SK-N-SH treated with all-trans-retinoic acid at 6 μM for 48 hours (cell line): ENCODE results near the gene LAMA2.

Source experiments
- ATAC-seq: fragments of 200-7000 bp; cut with Tn5 transposase; 3 replicates; pipeline ENCODE4 v1.9.1; 2020; ENCODE audit warnings: mild to moderate bottlenecking, moderate library complexity
- ARNTL ChIP-seq: fragments of 450-650 bp; formaldehyde crosslinking; IDR thresholded peaks from 2 replicates; pipeline ENCODE4 v1.5.0; 2020; ENCODE audit warnings: low read depth, mild to moderate bottlenecking, moderate library complexity, borderline replicate concordance
- BACH2 ChIP-seq: fragments of 250-450 bp; sonication (Bioruptor Pico); IDR thresholded peaks from 2 replicates; pipeline ENCODE4 v1.9.0; 2021; ENCODE audit warnings: mild to moderate bottlenecking, borderline replicate concordance
- CREB5 ChIP-seq: fragments of 250-450 bp; sonication (Bioruptor Pico); IDR thresholded peaks from 2 replicates; pipeline ENCODE4 v1.5.1; 2020; ENCODE audit warnings: low read depth, mild to moderate bottlenecking, moderate library complexity
- CSDC2 ChIP-seq: fragments of 250-450 bp; sonication (Bioruptor Pico); IDR thresholded peaks from 2 replicates; pipeline ENCODE4 v1.5.0; 2020; ENCODE audit warnings: mild to moderate bottlenecking, moderate library complexity
- ESRRG ChIP-seq: fragments of 250-450 bp; sonication (Bioruptor Pico); IDR thresholded peaks from 2 replicates; pipeline ENCODE4 v1.6.1; 2021; ENCODE audit warnings: mild to moderate bottlenecking
- GLIS3 ChIP-seq: fragments of 250-450 bp; sonication (Bioruptor Pico); IDR thresholded peaks from 2 replicates; pipeline ENCODE4 v1.5.0; 2020; ENCODE audit warnings: mild to moderate bottlenecking, moderate library complexity
- ISL1 ChIP-seq: fragments of 250-450 bp; sonication (Bioruptor Pico); IDR thresholded peaks from 2 replicates; pipeline ENCODE4 v2.1.2; 2022; ENCODE audit warnings: mild to moderate bottlenecking, moderate library complexity
- OSR1 ChIP-seq: fragments of 250-450 bp; sonication (Bioruptor Pico); IDR thresholded peaks from 2 replicates; pipeline ENCODE4 v1.8.0; 2022; ENCODE audit warnings: moderate library complexity, mild to moderate bottlenecking, inconsistent platforms
- PATZ1 ChIP-seq: fragments of 250-450 bp; sonication (Bioruptor Pico); IDR thresholded peaks from 2 replicates; pipeline ENCODE4 v1.8.0; 2020; ENCODE audit warnings: mild to moderate bottlenecking, moderate library complexity, borderline replicate concordance
- POU6F1 ChIP-seq: fragments of 250-450 bp; sonication (Bioruptor Pico); IDR thresholded peaks from 2 replicates; pipeline ENCODE4 v1.8.0; 2021; ENCODE audit warnings: low read depth, mild to moderate bottlenecking, moderate library complexity, borderline replicate concordance
- PPARA ChIP-seq: fragments of 250-450 bp; sonication (Bioruptor Pico); IDR thresholded peaks from 2 replicates; pipeline ENCODE4 v1.5.0; 2020; ENCODE audit warnings: mild to moderate bottlenecking, borderline replicate concordance
- RARB ChIP-seq: fragments of 250-450 bp; sonication (Bioruptor Pico); IDR thresholded peaks from 2 replicates; pipeline ENCODE4 v1.8.0; 2021; ENCODE audit warnings: mild to moderate bottlenecking, moderate library complexity
- TCF4 ChIP-seq: fragments of 250-450 bp; sonication (Bioruptor Pico); IDR thresholded peaks from 2 replicates; pipeline ENCODE4 v1.8.0; 2021; ENCODE audit warnings: mild to moderate bottlenecking, moderate library complexity, borderline replicate concordance
- TOX ChIP-seq: fragments of 250-450 bp; sonication (Bioruptor Pico); IDR thresholded peaks from 2 replicates; pipeline ENCODE4 v1.8.0; 2021; ENCODE audit warnings: mild to moderate bottlenecking, moderate library complexity, borderline replicate concordance
- TSHZ2 ChIP-seq: fragments of 250-450 bp; sonication (Bioruptor Pico); IDR thresholded peaks from 2 replicates; pipeline ENCODE4 v1.5.0; 2020; ENCODE audit warnings: mild to moderate bottlenecking, moderate library complexity
- ZC3H10 ChIP-seq: fragments of 250-450 bp; sonication (Bioruptor Pico); IDR thresholded peaks from 2 replicates; pipeline ENCODE4 v1.5.1; 2021; ENCODE audit warnings: mild to moderate bottlenecking, moderate library complexity
- ZFP3 ChIP-seq: fragments of 250-450 bp; sonication (Bioruptor Pico); IDR thresholded peaks from 2 replicates; pipeline ENCODE4 v1.5.0; 2020; ENCODE audit warnings: mild to moderate bottlenecking, moderate library complexity
- ZFP30 ChIP-seq: fragments of 450-650 bp; formaldehyde crosslinking; IDR thresholded peaks from 2 replicates; pipeline ENCODE4 v1.5.0; 2022; ENCODE audit warnings: mild to moderate bottlenecking, moderate library complexity
- ZNF70 ChIP-seq: fragments of 450-650 bp; formaldehyde crosslinking; IDR thresholded peaks from 2 replicates; pipeline ENCODE4 v1.5.0; 2020; ENCODE audit warnings: mild to moderate bottlenecking, moderate library complexity
- ZNF8 ChIP-seq: fragments of 450-650 bp; formaldehyde crosslinking; IDR thresholded peaks from 2 replicates; pipeline ENCODE4 v1.5.0; 2020; ENCODE audit warnings: mild to moderate bottlenecking, moderate library complexity

The LAMA2 gene

GRCh38 chr6:129117355-129117754, 234.4 kb downstream of the LAMA2 start (continued):
- TF ChIP-seq TSHZ2 (CRISPR knock-in tag) (no peak), OSR1 (CRISPR knock-in tag) (no peak)

GRCh38 chr6:129120856-129121638, 238.1 kb downstream of the LAMA2 start:
- no peak for ATAC-seq
- TF ChIP-seq PPARA (CRISPR knock-in tag) (no peak), ZNF70 (no peak), CREB5 (CRISPR knock-in tag) (no peak), OSR1 (CRISPR knock-in tag) (no peak), BACH2 (no peak), POU6F1 (CRISPR knock-in tag) (no peak), ZFP3 (CRISPR knock-in tag) (no peak), ZC3H10 (no peak), GLIS3 (CRISPR knock-in tag) (no peak), TCF4 (CRISPR knock-in tag) (no peak), ZFP30 (CRISPR knock-in tag) (no peak), ZNF8 (no peak), ISL1 (CRISPR knock-in tag) (no peak), ARNTL (no peak), PATZ1 (CRISPR knock-in tag) (no peak), RARB (CRISPR knock-in tag) (no peak), CSDC2 (no peak), ESRRG (no peak)

GRCh38 chr6:129124347-129124746, 241.4 kb downstream of the LAMA2 start:
- TF ChIP-seq TSHZ2 (CRISPR knock-in tag) (no peak), TOX (no peak), GLIS3 (CRISPR knock-in tag) (no peak), PATZ1 (CRISPR knock-in tag) (no peak), RARB (CRISPR knock-in tag) (no peak), ZC3H10 (no peak), CSDC2 (no peak), CREB5 (CRISPR knock-in tag) (no peak), BACH2 (no peak), ARNTL (no peak), ZNF8 (no peak)
- ATAC-seq, result no peak
